Activated gamma-delta T cell treated with anti-CD3 and anti-CD28 coated beads, Interleukin-2, amount 50 U/mL, for 16 hours (primary cell): Measurements from ENCODE around the gene GABRE.

Source experiments
- DNase-seq: peaks from one replicate; pipeline ENCODE4 v3.0.0-alpha.2; 2020; ENCODE audit warnings: low read depth

The GABRE gene

GRCh38 chrX:151974336-151975227 is at the start of gene GABRE:
Gene GABRE, minus strand, starts transcription at chrX:151974676. Its CDS starts 51 bp downstream, at chrX:151974625.
- no peak for DNase-seq

DNA sequence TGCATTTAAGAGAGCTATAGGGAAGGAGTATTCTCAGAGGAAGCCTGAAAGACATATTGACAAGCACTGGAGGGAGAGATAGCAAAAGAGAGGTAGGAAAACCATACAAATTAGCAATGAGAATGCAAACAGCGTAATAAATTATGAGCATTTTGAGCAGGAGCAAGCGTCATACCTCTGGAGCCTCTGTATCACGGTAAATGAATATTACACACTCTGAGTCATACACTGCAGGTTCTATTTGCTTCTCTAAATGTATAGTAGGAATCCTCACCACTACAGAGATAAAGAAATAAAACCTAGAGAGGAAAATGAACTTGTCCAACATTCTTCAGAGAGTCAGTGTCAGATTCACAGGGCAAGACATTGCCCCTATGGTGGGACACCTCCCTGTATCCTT is 46.4 kb upstream of the GABRE start:
- DNase-seq: no peak

DNA sequence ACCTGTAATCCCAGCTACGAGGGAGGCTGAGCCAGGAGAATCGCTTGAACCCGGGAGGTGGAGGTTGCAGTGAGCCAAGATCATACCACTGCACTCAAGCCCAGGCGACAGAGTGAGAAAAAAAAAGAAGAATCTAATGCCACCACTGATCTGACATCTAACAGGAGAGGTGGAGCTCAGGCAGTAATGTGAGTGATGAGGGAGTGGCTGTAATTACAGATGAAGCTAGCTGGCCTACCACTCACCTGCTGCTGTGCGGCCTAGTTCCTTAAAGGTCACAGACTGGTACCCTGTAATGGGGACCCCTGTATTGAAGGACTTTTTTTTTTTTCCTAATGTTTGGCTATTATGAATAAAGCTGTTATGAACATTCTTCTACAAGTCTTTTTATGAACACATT is 25.3 kb upstream of the GABRE start:
- DNase-seq: no peak

DNA sequence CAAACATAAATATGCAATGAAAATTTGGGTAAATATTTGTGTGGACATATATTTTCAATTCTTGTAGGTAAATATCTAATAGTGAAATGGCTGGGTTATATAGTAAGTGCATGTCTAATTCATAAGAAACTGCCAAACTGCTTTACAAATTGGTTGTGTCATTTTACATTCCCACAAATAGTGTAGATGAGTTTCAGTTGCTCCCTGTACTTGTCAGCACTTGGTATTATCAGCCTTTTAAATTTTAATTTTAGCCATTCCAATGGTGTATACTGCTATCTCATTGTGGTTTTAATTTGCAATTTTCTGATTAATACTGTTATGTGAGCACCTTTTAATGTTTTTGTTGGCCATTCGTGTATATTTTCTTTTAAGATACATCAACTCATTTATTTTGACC is 23.1 kb upstream of the GABRE start:
- DNase-seq: no peak

DNA sequence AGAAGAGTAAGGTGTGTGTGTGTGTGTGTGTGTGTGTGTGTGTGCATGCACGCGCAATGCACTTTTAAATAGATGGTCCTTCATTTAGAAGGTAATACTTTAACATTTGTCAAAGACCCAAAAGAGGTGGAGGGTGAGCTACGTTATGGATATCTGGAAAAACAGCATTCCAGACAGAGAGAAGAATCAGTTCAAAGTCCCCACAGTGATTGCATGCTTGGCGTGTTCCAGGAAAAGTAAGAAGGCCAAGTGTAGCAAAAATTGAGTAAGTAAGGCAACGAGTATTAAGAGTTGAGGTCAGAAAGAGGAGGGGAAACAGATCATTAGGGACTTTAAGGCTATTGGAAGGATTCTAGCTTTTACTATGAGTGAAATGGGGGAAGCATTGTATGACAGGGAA is 21.9 kb upstream of the GABRE start:
- no peak for DNase-seq

- DNase-seq: no peak
Observed at GRCh38 chrX:151994476-151994875, 20.0 kb upstream of the GABRE start.

- no peak for DNase-seq
Observed at GRCh38 chrX:151988706-151989299, 14.3 kb upstream of the GABRE start.

GRCh38 chrX:151987108-151987507 is 12.6 kb upstream of the GABRE start:
- no peak for DNase-seq

GRCh38 chrX:151985955-151986354 is 11.5 kb upstream of the GABRE start:
- DNase-seq: no peak

DNA sequence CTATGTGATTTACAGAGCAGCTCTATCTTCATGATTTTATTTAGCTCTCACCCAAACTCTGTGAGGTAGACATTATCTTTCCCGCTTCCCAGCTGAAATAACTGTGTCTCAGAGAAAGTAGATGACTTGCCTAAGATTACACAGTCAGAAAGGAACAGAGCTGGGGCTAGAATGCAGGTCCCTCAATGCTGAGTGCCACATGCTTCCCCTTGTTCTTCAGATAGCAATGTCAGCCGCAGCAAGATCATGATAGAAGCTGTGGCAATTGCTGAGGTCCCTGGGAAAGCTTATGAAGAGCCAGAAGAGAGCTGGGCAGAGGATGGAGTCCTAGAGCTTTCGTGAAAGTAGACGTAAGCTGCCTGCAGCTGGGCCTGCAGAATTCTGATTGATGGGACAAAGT is 11.1 kb upstream of the GABRE start:
- DNase-seq: no peak

GRCh38 chrX:151984902-151985301 is 10.4 kb upstream of the GABRE start:
- DNase-seq: no peak

- DNase-seq: no peak
Observed at GRCh38 chrX:151984328-151984727, 9.9 kb upstream of the GABRE start.

- DNase-seq: no peak
Observed at GRCh38 chrX:151983186-151983585, 8.7 kb upstream of the GABRE start.

DNA sequence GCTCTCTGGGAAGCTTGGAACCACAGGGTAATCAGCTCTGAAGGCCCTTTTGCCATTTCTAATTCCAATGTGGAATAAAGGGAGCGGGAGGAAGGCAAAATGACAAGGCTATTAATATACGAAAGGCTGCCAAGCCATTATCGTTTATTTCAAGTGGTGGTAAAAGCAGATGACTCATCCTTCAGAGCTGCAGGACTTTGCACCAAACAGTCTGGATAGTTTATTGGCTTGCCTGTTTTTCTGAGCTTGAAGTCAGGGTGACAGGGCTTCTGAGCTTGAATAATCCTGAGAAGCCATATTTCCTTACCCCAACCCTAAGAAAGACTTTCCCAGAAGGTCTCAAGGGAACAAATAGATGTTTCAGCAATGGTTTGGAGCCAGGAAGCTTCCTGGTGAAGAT is 7.7 kb upstream of the GABRE start:
- DNase-seq: no peak

GRCh38 chrX:151981129-151981528 is 6.7 kb upstream of the GABRE start:
- no peak for DNase-seq

DNA sequence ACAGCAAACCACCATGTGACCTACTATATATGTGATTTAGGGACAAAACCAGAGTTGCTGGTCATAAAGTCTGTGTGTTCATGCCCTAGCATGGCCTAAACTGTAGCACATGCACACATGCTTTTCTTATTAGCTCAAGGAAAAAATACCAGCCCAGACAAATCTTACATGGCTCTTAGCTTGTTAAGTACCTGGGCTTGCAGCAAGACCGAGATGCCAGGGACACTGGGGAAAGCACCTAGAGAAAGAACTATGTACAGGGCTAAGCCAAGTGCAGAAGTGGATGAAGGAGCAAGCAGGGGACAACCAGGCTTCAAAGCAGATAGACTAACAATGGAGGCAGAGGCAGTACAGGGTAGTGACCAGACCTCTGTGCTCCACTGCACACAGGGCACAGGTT is 3.4 kb upstream of the GABRE start:
- DNase-seq: no peak

DNA sequence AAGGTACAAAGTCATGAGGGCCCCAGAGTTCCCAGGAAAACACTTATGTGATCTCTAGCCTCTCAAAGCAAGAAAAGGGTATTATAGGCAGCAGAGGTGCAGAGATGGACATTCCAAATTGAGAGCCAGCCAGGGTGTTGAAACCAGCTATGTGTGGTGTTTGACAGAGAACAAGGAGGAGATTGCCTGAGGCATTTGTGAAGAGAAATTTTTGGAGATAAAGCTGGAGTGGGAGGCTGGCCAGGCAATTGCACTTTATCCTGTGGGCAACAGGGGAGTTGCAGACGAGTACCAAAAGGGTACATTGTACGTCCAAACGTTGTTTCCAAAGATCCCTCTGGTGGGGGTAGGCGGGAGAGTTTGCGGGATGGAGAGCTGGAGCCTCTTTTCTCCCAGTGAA is 2.5 kb upstream of the GABRE start:
- no peak for DNase-seq

- no peak for DNase-seq
Observed at GRCh38 chrX:151975736-151976275, 1.3 kb upstream of the GABRE start.

DNA sequence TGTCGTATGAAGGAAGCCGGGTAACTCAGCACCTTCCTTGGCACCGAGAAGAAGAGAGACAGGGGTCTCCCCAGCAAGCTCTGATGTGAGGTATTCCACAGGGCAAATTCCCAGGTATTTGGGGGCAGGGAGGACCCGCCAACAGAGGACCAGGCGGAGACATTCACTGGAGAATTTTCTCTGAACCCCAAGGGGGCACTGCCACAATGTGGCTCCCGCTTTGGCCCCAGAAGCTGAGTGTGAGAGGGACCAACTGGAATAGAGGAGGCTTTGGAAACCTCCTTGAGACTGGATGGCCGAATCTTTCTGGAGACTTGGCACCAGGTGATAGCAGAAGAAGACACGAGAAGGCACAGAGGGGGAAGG is 735 bp upstream of the GABRE start:
- DNase-seq: no peak

- no peak for DNase-seq
Observed at GRCh38 chrX:151973851-151974335, 583 bp downstream of the GABRE start.

- no peak for DNase-seq
Observed at GRCh38 chrX:151973060-151973661, 1.3 kb downstream of the GABRE start.

DNA sequence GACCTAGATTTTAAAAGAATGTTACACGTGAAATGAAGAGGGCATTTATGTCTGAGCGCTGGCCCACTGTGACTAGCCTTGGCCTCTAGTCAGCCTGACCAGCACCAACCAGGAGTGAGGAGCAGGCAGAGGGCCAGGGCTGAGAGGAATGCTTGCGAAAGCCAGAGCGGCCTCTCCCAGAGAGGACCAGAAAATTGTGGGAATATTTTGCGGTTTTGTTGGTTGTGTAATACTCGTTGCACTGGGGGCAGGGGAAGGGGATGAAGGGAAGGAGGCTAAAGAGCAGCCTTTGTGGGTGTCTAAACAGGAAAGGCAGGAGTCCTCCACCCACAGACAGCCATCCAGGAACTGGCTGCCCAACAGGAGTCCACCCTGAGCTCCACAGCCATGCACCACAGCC is 3.8 kb downstream of the GABRE start:
- DNase-seq: no peak

GRCh38 chrX:151970027-151970426 is 4.4 kb downstream of the GABRE start:
- DNase-seq: no peak
